Astrocyte of the cerebellum (primary cell): ENCODE data around the gene KDM7A.

ENCODE experiments used
- DNase-seq: peaks from one replicate; pipeline ENCODE4 v3.0.0-alpha.2; 2011; ENCODE audit warnings: low read depth
- H3K4me3 ChIP-seq: 2 replicates; pipeline ENCODE4 v1.5.1; 2011; ENCODE audit warnings: mild to moderate bottlenecking, low read depth, low read length, moderate library complexity
- in situ Hi-C: cut with HindIII; loops from 2 replicates; pipeline ENCODE4 v1.10.0; 2017; ENCODE audit warnings: low sequenced_read_pairs
- TF ChIP-seq, protein P1 (sequence below): IDR thresholded peaks from 2 replicates; pipeline ENCODE4 v1.5.1; 2012; ENCODE audit warnings: low read length, low read depth, moderate library complexity, mild to moderate bottlenecking; ENCODE audit errors: missing control alignments

Gene KDM7A

DNA sequence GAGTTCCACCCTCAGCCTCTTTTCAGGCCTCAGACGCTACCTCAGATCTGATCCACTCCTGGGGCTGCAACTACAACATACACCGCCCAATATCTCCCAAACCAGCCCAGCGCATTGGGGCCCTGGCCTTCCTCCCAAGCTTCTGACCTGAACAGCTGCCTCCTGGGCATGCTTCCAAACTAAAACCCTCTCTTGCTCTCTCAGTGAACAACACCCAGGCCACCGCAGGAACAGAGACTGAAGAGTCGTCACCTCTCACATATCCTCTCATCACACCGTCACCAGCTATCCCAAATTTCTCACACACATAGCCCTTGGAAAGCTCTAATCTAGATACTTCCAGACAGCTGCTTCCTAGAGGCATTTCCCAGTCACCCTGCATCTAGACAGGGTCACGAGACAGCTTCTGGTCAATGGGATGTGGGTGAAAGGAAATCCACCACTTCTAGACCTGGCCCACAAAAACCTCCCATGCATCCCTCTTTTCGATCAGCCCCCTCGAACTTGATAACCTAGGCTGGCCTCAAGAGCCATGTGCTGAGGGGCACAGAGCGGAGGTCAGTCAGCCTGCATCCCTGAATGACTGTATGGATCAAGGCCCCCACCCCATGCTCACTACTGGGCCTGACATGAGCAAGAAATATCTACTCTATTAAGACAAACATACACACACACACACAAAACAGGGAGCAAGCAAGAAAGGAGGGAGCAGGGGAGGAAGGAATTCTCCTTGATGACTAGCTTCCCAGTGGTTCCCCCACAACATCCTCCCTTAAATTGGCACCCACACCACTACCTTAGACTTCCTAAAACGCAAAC lies 115.8 kb downstream of the KDM7A start:
- TF ChIP-seq, protein P1, sequence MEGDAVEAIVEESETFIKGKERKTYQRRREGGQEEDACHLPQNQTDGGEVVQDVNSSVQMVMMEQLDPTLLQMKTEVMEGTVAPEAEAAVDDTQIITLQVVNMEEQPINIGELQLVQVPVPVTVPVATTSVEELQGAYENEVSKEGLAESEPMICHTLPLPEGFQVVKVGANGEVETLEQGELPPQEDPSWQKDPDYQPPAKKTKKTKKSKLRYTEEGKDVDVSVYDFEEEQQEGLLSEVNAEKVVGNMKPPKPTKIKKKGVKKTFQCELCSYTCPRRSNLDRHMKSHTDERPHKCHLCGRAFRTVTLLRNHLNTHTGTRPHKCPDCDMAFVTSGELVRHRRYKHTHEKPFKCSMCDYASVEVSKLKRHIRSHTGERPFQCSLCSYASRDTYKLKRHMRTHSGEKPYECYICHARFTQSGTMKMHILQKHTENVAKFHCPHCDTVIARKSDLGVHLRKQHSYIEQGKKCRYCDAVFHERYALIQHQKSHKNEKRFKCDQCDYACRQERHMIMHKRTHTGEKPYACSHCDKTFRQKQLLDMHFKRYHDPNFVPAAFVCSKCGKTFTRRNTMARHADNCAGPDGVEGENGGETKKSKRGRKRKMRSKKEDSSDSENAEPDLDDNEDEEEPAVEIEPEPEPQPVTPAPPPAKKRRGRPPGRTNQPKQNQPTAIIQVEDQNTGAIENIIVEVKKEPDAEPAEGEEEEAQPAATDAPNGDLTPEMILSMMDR, result no peak
- DNase-seq, result no peak
- H3K4me3 ChIP-seq, result peak overlapping the region; percentile 57
- in situ Hi-C loops, result no loop called here

DNA sequence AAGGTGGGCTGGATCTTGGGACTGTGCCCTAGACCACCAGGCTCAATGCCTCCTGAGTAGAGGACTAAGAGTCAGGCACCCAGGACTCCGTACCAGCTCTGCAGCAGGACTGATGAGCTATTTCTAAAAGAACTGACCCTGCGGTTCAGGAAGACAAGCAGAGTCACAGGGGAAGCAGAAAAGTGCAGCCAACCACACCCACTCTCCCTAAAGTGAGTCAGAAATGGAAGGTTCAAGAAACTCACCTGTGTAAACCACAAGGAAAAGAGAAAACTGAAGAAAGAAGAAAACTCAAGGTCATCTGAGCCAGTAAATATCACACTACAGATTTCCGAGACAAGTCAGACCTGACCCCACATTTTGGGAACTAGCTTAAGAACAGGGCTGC lies 116.5 kb downstream of the KDM7A start:
- in situ Hi-C loops, result no loop called here
- no peak overlapping the region for H3K4me3 ChIP-seq
- DNase-seq, result no peak
- TF ChIP-seq, protein P1, result no peak

DNA sequence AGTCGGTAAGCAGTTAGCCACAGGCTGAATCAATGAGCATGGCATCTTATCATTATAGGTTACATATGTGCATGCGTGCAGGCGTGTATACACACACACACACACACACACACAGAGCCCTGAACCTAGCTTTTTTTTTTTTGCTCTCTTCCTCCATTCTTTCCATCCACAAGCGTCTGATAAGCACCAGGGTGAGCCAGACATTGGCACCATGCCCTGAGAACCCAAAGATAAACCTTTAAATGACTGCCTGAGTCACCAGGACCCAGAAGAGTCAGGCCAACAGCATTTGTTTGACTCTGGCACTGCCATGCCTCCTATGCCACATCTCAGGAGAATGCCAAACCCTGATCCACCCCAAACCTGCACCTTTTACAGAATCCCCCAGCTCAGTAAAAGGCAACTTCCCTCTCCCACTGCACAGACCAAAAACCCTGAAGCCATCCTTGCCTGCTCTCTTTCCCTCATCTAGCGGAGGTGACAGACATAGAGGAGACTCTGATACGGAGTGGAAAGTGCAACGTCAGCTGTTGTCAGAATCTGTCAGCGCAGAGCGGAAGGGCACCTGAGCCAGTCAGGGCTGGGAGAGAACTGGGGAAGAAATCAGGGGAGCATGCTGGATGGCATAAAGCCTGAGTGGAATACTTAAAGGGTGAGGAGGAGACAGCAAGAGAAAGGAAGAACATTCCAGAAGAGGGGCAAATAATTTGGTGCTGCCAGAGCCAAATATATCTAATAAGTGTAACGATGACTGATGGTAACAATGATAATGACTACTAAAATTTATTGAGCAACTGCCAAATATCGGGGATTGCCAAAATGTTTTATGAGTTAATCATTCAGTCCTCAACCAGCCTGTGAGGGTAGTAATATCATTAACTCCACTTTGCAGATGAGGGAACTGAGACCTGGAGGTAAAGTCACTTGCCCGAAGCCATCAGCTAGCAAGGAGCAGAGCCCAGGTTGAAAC lies 117.2 kb downstream of the KDM7A start:
- no peak for DNase-seq
- in situ Hi-C loops, result no loop called here
- H3K4me3 ChIP-seq, result no peak overlapping the region
- TF ChIP-seq, protein P1, result no peak

DNA sequence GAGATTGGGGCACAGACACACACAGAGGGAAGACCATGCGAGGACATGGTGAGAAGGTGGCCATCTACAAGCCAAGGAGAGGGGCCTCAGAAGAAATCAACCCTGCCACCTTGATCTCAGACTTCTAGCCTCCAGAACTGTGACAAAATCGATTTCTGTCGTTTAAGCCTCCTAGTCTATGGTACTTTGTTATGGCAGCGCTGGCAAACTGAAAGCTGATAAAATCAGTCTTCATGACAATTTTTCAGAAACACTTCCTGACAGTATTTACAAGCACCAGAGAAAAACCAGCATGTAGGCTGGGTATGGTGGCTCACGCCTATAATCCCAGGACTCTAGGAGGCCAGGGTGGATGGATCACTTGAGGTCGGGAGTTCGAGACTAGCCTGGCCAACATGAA lies 118.3 kb downstream of the KDM7A start:
- no peak for DNase-seq
- in situ Hi-C loops, result no loop called here
- no peak overlapping the region for H3K4me3 ChIP-seq
- TF ChIP-seq, protein P1, result no peak

DNA sequence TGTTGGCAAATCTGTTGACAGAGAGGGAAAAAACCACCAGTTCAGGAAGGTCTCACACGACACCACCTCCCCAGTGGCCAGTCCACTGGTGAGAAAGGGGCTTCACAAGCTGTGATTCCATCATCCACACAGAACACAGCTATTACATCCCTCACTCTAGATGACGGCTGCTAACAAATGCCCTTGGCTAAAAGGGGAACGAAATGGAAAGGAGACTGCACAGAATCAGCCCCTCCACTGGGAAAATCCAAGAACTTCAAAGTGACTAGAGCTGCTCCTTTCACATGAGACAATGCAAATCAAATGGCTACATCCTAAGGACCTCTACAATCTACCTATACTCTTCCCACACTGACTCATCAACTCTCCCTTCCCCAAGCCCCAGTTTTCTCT lies 119.6 kb downstream of the KDM7A start:
- in situ Hi-C loops, result no loop called here
- TF ChIP-seq, protein P1, result no peak
- no peak overlapping the region for H3K4me3 ChIP-seq
- no peak for DNase-seq

DNA sequence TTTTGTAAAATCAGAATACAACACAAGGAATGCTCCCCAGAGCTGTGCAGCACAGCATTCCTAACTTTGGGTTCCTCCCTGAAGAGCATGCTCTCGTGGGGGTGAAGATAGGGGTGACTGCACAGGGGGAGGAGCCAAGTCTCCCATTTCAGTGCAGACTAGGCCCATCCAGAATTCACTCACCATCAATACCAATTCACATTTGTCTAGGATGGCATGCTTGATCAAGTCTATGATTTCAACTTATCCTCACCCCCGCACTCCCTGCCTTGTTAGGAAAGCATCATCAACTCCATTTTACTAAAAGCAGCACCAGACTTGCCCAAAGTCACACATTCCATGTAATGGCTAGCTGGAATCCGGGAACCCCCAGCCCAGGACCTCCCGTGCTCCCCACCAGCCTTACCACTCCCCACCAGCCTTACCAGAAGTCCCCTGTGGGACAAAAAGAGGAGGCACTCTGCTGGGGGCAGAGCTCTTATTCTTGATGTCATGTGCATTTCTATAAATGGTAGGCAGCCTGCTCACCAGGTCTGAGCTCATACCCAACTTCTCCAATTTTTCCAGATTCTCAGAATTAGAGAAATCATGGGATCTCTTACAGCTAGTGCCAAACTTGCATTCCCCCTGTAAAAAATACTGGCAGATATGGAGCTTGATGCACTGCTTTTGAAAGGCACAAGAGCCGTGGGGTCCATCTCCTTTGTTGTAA lies 120.2 kb downstream of the KDM7A start:
- in situ Hi-C loops, result no loop called here
- no peak for DNase-seq
- no peak overlapping the region for H3K4me3 ChIP-seq
- TF ChIP-seq, protein P1, result no peak
